ENCODE data around the gene CPNE8.

Gene CPNE8

GRCh38 chr12:38646146-38646545 lies 259.2 kb downstream of the CPNE8 start:
- no peak for DNase-seq (ENCODE audit: low read depth)
- no peak for TF ChIP-seq CTCF (conservative IDR thresholded peaks at IDR 0.05; ENCODE audit: control insufficient read depth, insufficient read depth, low read depth, low read length)

GRCh38 chr12:38639625-38640024 lies 265.8 kb downstream of the CPNE8 start:
- no peak for DNase-seq (ENCODE audit: low read depth)
- TF ChIP-seq CTCF (conservative IDR thresholded peaks at IDR 0.05; ENCODE audit: control insufficient read depth, insufficient read depth, low read depth, low read length): no peak
- no peak overlapping the region for H3K4me3 ChIP-seq (ENCODE audit: control insufficient read depth, low read depth, low read length)

More at GRCh38 chr12:38646146-38646545, 259.2 kb downstream of the CPNE8 start:
- no peak overlapping the region for H3K4me3 ChIP-seq (ENCODE audit: control insufficient read depth, low read depth, low read length)

- no peak for DNase-seq (ENCODE audit: low read depth)
- no peak for TF ChIP-seq CTCF (conservative IDR thresholded peaks at IDR 0.05; ENCODE audit: control insufficient read depth, insufficient read depth, low read depth, low read length)
- no peak overlapping the region for H3K4me3 ChIP-seq (ENCODE audit: control insufficient read depth, low read depth, low read length)
These were observed 267.0 kb downstream of the CPNE8 start for GRCh38 chr12:38638401-38638800.

GRCh38 chr12:38633511-38633910 lies 271.9 kb downstream of the CPNE8 start:
- H3K4me3 ChIP-seq (ENCODE audit: control insufficient read depth, low read depth, low read length): no peak overlapping the region
- TF ChIP-seq CTCF (conservative IDR thresholded peaks at IDR 0.05; ENCODE audit: control insufficient read depth, insufficient read depth, low read depth, low read length): no peak
- no peak for DNase-seq (ENCODE audit: low read depth)

DNA sequence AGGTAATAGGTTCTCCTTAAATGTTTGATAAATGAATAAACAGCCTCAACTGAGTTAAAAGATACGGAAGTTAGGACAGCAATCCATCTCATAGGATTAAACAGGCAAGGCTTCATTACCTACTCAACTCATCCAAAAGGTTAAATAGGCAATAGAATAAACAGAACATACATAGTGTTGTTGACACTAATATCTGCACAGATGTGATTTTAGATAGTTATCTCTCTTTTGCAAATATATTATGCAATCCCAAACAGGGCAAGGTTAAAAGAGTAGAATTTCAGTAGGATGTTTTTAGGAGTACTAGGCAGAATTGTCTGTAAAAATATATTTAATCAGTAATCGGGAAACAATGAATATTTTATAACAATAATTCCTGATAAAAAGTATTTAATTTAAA lies 276.3 kb downstream of the CPNE8 start:
- DNase-seq (ENCODE audit: low read depth): no peak
- H3K4me3 ChIP-seq (ENCODE audit: control insufficient read depth, low read depth, low read length): no peak overlapping the region
- no peak for TF ChIP-seq CTCF (conservative IDR thresholded peaks at IDR 0.05; ENCODE audit: control insufficient read depth, insufficient read depth, low read depth, low read length)

- no peak overlapping the region for H3K4me3 ChIP-seq (ENCODE audit: control insufficient read depth, low read depth, low read length)
- TF ChIP-seq CTCF (conservative IDR thresholded peaks at IDR 0.05; ENCODE audit: control insufficient read depth, insufficient read depth, low read depth, low read length): no peak
- no peak for DNase-seq (ENCODE audit: low read depth)
These were observed 277.1 kb downstream of the CPNE8 start for GRCh38 chr12:38628288-38628687.

GRCh38 chr12:38625306-38625705 lies 280.1 kb downstream of the CPNE8 start:
- TF ChIP-seq CTCF (conservative IDR thresholded peaks at IDR 0.05; ENCODE audit: control insufficient read depth, insufficient read depth, low read depth, low read length): no peak
- no peak overlapping the region for H3K4me3 ChIP-seq (ENCODE audit: control insufficient read depth, low read depth, low read length)
- DNase-seq (ENCODE audit: low read depth): no peak
